ENCODE measurements around the gene FNDC11.

The FNDC11 gene

GRCh38 chr20:63546256-63546955 lies 7.6 kb upstream of the FNDC11 start:
- no peak overlapping the region for H3K4me3 Mint-ChIP-seq
- H3K9me3 Mint-ChIP-seq, result no peaks in the 10 kb centered on the region
- ATAC-seq (replicated peaks; ENCODE audit: extremely low read depth, poor library complexity, severe bottlenecking) (no peak), DNase-seq (ENCODE audit: low spot score in 2 of 2) (no peak)
- no peak overlapping the region for H3K27ac Mint-ChIP-seq (ENCODE audit: low read depth)
- H3K36me3 Mint-ChIP-seq (ENCODE audit: insufficient read depth), result peaks cover 1% of the 10 kb centered on the region
- H3K27me3 Mint-ChIP-seq, result peaks cover 22% of the 10 kb centered on the region
- peaks cover 5% of the 10 kb centered on the region for H3K4me1 Mint-ChIP-seq

- Mint-ChIP-seq H3K9me3 (no peaks in the 10 kb centered on the region), H3K36me3 (ENCODE audit: insufficient read depth) (no peaks in the 10 kb centered on the region), H3K4me1 (peaks cover 8% of the 10 kb centered on the region), H3K27me3 (peaks cover 22% of the 10 kb centered on the region), H3K27ac (ENCODE audit: low read depth) (no peak overlapping the region), H3K4me3 (no peak overlapping the region)
- no peak for ATAC-seq (replicated peaks; ENCODE audit: extremely low read depth, poor library complexity, severe bottlenecking)
- DNase-seq (ENCODE audit: low spot score in 2 of 2), result no peak
Observed at GRCh38 chr20:63546956-63547724, 6.8 kb upstream of the FNDC11 start.

GRCh38 chr20:63547725-63548480 lies 6.1 kb upstream of the FNDC11 start, which contains the start of gene SRMS:
Gene SRMS (minus strand): TSS chr20:63547749. CDS start chr20:63547463, 286 bp downstream.
- DNase-seq (ENCODE audit: low spot score in 2 of 2), result no peak
- H3K4me1 Mint-ChIP-seq, result peaks cover 15% of the 10 kb centered on the region
- no peak within 1 kb of the TSS for H3K4me3 Mint-ChIP-seq
- H3K9me3 Mint-ChIP-seq, result no peaks in the 10 kb centered on the region
- ATAC-seq (replicated peaks; ENCODE audit: extremely low read depth, poor library complexity, severe bottlenecking), result no peak
- H3K27me3 Mint-ChIP-seq, result peaks cover 22% of the 10 kb centered on the region
- H3K27ac Mint-ChIP-seq (ENCODE audit: low read depth), result no peak within 1 kb of the TSS
- peaks cover 3% of the 10 kb centered on the region for H3K36me3 Mint-ChIP-seq (ENCODE audit: insufficient read depth)

- ATAC-seq (replicated peaks; ENCODE audit: extremely low read depth, poor library complexity, severe bottlenecking), result no peak
- no peak for DNase-seq (ENCODE audit: low spot score in 2 of 2)
- peaks cover 22% of the 10 kb centered on the region for H3K27me3 Mint-ChIP-seq
- H3K4me3 Mint-ChIP-seq, result no peak overlapping the region
- H3K27ac Mint-ChIP-seq (ENCODE audit: low read depth), result no peak overlapping the region
- peaks cover 7% of the 10 kb centered on the region for H3K36me3 Mint-ChIP-seq (ENCODE audit: insufficient read depth)
- H3K9me3 Mint-ChIP-seq, result no peaks in the 10 kb centered on the region
- H3K4me1 Mint-ChIP-seq, result peaks cover 18% of the 10 kb centered on the region
Observed at GRCh38 chr20:63548542-63548941, 5.4 kb upstream of the FNDC11 start.

GRCh38 chr20:63549019-63549418 lies 4.9 kb upstream of the FNDC11 start:
- Mint-ChIP-seq H3K36me3 (ENCODE audit: insufficient read depth) (peaks cover 7% of the 10 kb centered on the region), H3K4me1 (peaks cover 18% of the 10 kb centered on the region), H3K9me3 (no peaks in the 10 kb centered on the region), H3K4me3 (no peak overlapping the region), H3K27me3 (peaks cover 22% of the 10 kb centered on the region), H3K27ac (ENCODE audit: low read depth) (no peak overlapping the region)
- ATAC-seq (replicated peaks; ENCODE audit: extremely low read depth, poor library complexity, severe bottlenecking) (no peak), DNase-seq (ENCODE audit: low spot score in 2 of 2) (no peak)

GRCh38 chr20:63549679-63550282 lies 4.2 kb upstream of the FNDC11 start:
- H3K27ac Mint-ChIP-seq (ENCODE audit: low read depth), result no peak overlapping the region
- no peak for DNase-seq (ENCODE audit: low spot score in 2 of 2)
- H3K36me3 Mint-ChIP-seq (ENCODE audit: insufficient read depth), result peaks cover 7% of the 10 kb centered on the region
- ATAC-seq (replicated peaks; ENCODE audit: extremely low read depth, poor library complexity, severe bottlenecking), result no peak
- H3K4me1 Mint-ChIP-seq, result peaks cover 18% of the 10 kb centered on the region
- peaks cover 22% of the 10 kb centered on the region for H3K27me3 Mint-ChIP-seq
- H3K9me3 Mint-ChIP-seq, result no peaks in the 10 kb centered on the region
- no peak overlapping the region for H3K4me3 Mint-ChIP-seq

GRCh38 chr20:63551068-63551467 lies 2.9 kb upstream of the FNDC11 start:
- no peak overlapping the region for H3K27ac Mint-ChIP-seq (ENCODE audit: low read depth)
- DNase-seq (ENCODE audit: low spot score in 2 of 2), result no peak
- ATAC-seq (replicated peaks; ENCODE audit: extremely low read depth, poor library complexity, severe bottlenecking), result no peak
- peaks cover 13% of the 10 kb centered on the region for H3K4me1 Mint-ChIP-seq
- no peak overlapping the region for H3K4me3 Mint-ChIP-seq
- peaks cover 22% of the 10 kb centered on the region for H3K27me3 Mint-ChIP-seq
- no peaks in the 10 kb centered on the region for H3K9me3 Mint-ChIP-seq
- H3K36me3 Mint-ChIP-seq (ENCODE audit: insufficient read depth), result peaks cover 7% of the 10 kb centered on the region

GRCh38 chr20:63552481-63553249 lies 1.3 kb upstream of the FNDC11 start:
- Mint-ChIP-seq H3K36me3 (ENCODE audit: insufficient read depth) (peaks cover 10% of the 10 kb centered on the region), H3K4me3 (peak overlapping the region; percentile 75), H3K27me3 (peaks cover 22% of the 10 kb centered on the region), H3K4me1 (peaks cover 19% of the 10 kb centered on the region), H3K27ac (ENCODE audit: low read depth) (peak overlapping the region; percentile 76), H3K9me3 (no peaks in the 10 kb centered on the region)
- ATAC-seq (replicated peaks; ENCODE audit: extremely low read depth, poor library complexity, severe bottlenecking) (peak; percentile 77), DNase-seq (ENCODE audit: low spot score in 2 of 2) (peak; percentile 57 to 68)

GRCh38 chr20:63553251-63553932 lies 567 bp upstream of the FNDC11 start:
- H3K4me3 Mint-ChIP-seq, result peak overlapping the region; percentile 75
- peaks cover 10% of the 10 kb centered on the region for H3K36me3 Mint-ChIP-seq (ENCODE audit: insufficient read depth)
- H3K27me3 Mint-ChIP-seq, result peaks cover 22% of the 10 kb centered on the region
- H3K9me3 Mint-ChIP-seq, result no peaks in the 10 kb centered on the region
- DNase-seq (ENCODE audit: low spot score in 2 of 2) (peak; percentile 83 to 91), ATAC-seq (replicated peaks; ENCODE audit: extremely low read depth, poor library complexity, severe bottlenecking) (peak; percentile 66)
- peaks cover 19% of the 10 kb centered on the region for H3K4me1 Mint-ChIP-seq
- H3K27ac Mint-ChIP-seq (ENCODE audit: low read depth), result peak overlapping the region; percentile 76

- Mint-ChIP-seq H3K4me3 (peak overlapping the region; percentile 75), H3K9me3 (no peaks in the 10 kb centered on the region), H3K27me3 (peaks cover 9% of the 10 kb centered on the region), H3K4me1 (peaks cover 19% of the 10 kb centered on the region), H3K36me3 (ENCODE audit: insufficient read depth) (peaks cover 13% of the 10 kb centered on the region), H3K27ac (ENCODE audit: low read depth) (no peak overlapping the region)
- DNase-seq (ENCODE audit: low spot score in 2 of 2) (no peak), ATAC-seq (replicated peaks; ENCODE audit: extremely low read depth, poor library complexity, severe bottlenecking) (no peak)
Observed at GRCh38 chr20:63554361-63555278, 661 bp downstream of the FNDC11 start.
